Measurements from ENCODE around the gene SRRM2.
A peak's percentile ranks its signal among the peaks of the same experiment; 100 is the strongest.

SRRM2 gene

GRCh38 chr16:2777231-2777902, 24.9 kb downstream of the SRRM2 start, which contains the start of gene ELOB:
TSS of gene ELOB (minus strand) at chr16:2777280. CDS start at chr16:2777239, 41 bp downstream.
- DNase-seq (ENCODE audit: low read depth, low spot score): peak; percentile 58

GRCh38 chr16:2777903-2778629, 25.6 kb downstream of the SRRM2 start:
- DNase-seq (ENCODE audit: low read depth, low spot score): no peak

DNA sequence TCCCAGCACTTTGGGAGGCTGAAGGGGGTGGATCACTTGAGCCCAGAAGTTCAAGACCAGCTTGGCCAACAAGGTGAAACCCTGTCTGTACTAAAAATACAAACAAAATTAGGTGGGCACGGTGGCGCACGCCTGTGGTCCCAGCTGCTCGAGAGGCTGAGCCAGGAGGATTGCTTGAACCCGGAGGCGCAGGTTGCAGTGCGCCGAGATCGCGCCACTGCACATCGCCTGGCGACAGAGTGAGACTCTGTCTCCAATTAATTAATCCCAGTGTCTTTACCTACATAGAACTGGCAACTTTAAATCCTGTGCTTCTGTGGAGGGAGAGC, 26.2 kb downstream of the SRRM2 start:
- DNase-seq (ENCODE audit: low read depth, low spot score): no peak

DNA sequence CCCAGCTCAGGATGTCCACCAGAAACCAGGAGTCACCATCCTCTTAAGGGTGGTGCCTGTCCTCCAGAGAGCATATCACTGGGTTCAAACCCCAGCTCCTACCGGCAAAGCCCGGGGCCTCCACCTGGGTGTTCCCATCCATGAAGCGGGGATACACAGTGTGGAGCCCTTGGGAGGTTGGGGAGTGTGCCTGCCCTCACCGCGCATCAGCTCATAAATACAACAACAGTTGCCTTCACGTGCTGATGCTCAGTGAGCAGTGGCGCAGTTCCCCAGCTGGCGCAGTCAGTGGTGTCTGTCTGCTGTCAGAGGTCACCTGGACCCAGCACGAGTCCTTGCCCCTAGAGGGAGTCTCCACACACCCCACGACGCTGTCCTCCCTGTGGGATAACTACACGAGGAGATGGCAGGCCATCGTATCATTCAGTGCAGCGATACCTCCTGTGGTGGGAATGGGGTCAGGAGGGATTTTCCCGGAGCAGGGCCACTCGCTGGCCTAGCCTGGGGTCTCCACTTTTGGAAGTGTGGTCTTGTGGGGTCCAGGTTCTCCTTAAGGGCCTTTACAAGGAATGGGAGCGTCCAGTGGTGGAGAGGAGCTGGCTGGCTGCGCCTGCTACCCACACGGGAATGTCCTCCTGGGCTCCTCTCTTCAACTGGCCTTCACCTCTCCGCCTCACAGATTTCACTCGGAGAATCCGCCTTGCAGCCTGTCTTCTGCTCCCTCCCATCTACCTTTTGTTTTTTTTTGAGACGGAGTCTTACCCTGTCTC, 26.9 kb downstream of the SRRM2 start:
- no peak for DNase-seq (ENCODE audit: low read depth, low spot score)

GRCh38 chr16:2779978-2780898, 27.8 kb downstream of the SRRM2 start:
- DNase-seq (ENCODE audit: low read depth, low spot score): no peak

DNA sequence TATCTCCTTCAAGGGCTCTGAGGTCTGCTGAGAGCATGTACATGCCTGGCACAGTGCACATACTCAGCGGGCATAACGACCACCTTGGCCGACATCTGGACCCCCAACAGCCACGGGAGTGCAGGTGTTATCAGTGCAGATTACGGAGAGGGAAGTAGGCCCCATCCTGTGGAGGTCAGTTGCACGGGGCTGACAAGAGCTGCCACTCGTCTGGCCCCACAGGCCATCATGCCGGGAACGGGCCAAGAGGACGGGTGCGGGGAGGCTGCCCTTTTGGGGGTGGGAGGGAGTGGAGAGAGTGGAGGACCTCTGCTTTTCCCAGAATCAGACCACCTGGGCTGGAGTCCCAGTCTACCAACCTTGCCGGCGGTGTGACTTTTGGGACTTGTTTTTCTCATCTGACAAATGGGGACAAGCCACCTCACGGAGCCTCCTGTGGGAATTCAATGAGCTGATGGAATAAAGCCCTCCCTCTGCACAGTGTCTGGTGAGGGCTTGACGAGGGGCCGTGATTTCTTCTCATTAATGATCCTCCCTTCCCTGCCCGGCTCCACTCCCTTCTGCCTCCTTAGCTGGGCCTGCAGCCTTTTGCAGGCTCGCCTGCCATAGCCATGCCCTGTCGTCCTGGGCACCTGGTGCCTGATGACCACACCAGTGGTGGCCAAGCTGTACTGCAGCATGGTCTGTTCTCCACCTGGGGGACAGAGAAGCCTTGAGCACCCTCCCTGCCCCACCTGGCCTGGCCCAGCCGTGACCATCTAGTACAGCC, 30.3 kb downstream of the SRRM2 start:
- DNase-seq (ENCODE audit: low read depth, low spot score): no peak

DNA sequence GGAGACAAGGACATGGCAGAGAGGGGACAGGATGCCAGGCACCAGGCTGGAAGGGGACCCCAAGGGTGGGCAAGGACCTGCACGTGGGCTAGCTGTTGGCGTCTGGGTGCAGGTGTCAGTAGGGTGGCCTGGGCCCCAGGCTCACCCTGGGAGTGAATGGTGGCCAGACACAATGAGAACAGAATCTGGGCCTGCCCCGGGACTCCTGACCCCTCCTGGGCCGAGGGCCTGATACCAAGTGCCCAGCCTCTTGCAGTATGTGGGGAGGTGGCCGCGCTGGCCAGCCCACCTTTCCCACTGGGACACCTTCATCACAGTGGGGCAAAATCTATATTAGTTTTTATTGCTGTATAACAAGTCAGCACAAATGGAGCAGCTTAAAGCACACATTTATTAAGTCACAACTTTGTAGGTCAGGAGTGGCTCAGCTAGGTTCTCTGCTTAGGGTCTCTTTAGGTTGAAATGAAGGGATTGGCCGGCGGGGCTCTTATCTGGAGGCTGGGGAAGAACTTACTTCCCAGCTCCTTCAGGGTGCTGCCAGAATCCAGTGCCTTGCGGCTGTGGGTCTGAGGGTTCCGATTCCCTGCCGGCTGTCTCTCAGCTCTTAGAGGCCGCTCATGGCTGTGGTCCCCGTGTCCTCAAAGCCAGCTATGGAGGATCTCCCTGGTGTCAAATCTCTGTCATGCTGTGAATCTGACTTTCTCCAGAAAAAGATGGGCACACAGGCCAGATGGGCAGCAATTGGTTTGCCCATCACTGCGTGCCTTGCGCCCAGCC, 31.3 kb downstream of the SRRM2 start:
- DNase-seq (ENCODE audit: low read depth, low spot score): no peak

- DNase-seq (ENCODE audit: low read depth, low spot score): no peak
Observed at GRCh38 chr16:2784358-2785100, 32.1 kb downstream of the SRRM2 start.

DNA sequence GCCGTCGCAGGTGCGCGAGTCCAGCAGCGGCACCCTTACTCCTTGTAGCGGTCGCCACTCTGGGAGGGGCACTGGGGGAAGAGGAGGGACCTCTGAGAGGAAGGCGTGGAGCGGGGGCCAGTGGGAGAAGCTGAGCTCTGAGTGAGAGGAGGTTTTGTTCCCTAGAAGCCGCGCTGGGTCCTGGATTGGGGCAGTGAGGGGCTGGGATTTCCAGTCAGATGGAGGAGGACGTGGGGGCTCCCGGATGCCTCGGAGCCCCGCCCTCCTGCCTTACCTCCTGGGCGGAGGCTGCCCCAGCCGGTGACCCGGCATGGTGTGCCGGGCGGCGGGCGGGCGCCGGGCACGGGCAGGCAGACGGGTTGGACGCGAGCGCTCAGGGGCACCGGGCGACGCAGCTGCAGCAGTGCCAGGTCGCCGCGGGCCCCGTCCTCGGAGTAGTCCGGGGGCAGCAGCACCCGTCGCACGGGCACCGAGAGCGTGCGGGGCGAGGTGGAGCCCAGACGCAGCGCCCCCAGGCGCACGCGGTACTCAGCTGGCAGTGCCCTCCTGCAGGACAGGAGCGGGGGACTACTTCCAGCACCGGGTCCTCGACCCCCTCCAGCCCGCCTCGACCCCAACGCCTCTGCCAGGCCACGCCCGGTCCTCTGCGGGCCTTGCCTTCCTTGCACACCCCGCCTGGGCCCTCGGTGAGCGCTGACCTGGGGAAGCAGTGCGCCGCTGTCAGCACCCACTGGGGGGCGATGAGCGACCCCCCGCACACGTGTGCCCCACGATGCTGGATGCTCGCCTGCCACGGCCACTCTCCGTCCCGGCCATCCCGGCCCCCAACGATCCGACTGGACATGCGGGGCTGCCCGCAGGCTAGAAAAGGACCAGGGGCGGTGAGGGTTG, 32.9 kb downstream of the SRRM2 start:
- no peak for DNase-seq (ENCODE audit: low read depth, low spot score)

- DNase-seq (ENCODE audit: low read depth, low spot score): no peak
Observed at GRCh38 chr16:2786061-2786825, 33.8 kb downstream of the SRRM2 start.

DNA sequence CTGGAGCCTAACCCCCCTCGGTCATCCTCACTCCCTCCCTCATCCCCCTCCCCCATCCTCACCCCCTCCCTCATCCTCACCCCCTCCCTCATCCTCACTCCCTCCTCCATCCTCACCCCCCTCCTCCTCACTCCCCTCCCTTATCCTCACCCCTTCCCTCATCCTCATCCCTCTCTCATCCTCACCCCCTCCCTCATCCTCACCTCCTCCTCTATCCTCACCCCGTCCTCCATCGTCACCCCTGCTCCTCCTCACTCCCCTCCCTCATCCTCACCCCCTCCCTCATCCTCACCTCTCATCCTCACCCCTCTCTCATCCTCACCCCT, 34.4 kb downstream of the SRRM2 start:
- no peak for DNase-seq (ENCODE audit: low read depth, low spot score)

- no peak for DNase-seq (ENCODE audit: low read depth, low spot score)
Observed at GRCh38 chr16:2787406-2787805, 35.0 kb downstream of the SRRM2 start, which contains the start of gene PRSS33. TSS of gene PRSS33 (minus strand) at chr16:2787560. CDS start at chr16:2786547, 1,013 bp downstream.

GRCh38 chr16:2787961-2788360, 35.5 kb downstream of the SRRM2 start:
- no peak for DNase-seq (ENCODE audit: low read depth, low spot score)

- DNase-seq (ENCODE audit: low read depth, low spot score): no peak
Observed at GRCh38 chr16:2790631-2791030, 38.2 kb downstream of the SRRM2 start.

GRCh38 chr16:2791174-2791573, 38.7 kb downstream of the SRRM2 start:
- no peak for DNase-seq (ENCODE audit: low read depth, low spot score)

DNA sequence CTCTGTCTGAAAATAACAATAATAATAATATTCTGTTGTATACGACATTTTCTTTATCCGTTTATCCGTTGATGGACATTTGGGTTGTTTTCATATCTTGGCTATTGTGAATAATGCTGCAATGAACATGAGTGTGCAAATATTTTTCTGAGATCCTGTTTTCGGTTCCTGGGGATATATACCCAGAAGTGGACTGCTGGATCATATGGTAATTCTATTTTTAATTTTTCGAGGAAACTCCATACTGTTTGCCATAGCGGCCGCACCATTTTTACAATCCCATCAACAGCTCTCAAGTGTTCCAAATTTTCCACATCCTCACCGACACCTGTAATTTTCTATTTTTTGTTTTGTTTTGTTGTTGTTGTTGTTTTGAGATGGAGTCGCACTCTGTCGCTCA, 40.5 kb downstream of the SRRM2 start:
- DNase-seq (ENCODE audit: low read depth, low spot score): no peak

DNA sequence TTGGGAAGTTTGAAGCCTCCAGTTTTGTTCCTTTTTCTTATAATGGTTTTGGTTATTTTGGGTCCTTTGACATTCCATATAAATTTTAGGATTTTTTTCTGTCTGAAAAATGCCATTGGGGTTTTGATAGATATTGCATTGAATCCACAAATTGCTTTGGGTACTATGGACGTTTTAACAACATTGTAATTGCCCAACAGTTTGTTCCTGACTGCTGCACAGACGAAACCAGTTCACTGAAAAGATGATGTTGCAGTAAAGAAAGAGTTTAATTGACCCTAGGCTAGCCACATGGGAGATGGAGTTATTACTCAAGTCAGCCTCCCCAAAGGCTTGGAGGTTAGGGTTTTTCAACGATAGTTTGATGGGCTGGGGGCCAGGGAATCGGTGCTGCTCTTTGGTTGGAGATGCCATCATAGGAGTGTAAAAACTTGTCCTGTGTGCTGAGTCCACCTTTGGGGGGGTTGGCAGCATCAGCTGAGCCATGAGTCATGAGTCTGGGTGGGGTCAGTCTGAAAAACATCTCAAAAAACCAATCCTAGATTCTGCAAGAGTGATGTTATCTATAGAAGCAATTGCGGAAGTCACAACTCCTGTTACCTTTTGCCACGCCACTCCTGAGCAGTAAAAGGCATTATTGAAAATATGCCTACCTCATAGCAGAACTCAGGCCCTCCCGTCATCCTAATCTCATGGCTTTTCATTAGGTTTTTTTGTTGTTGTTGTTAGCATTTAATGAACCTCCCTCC, 43.1 kb downstream of the SRRM2 start:
- no peak for DNase-seq (ENCODE audit: low read depth, low spot score)

All from smooth muscle cell of the brain vasculature (primary cell).